ENCODE results near the gene RPL13. TPM values are rescaled to one million over a fixed set of nuclear protein-coding genes. Genes with fewer than 3 reads are reported as not detected.

RPL13 gene
- total and polyA plus RNA-seq, 2 of the 13 experiments (the other 11 are each of a cell fraction or from before 2014, with no cell fraction given) = 2,988 to 4,411 TPM

DNA sequence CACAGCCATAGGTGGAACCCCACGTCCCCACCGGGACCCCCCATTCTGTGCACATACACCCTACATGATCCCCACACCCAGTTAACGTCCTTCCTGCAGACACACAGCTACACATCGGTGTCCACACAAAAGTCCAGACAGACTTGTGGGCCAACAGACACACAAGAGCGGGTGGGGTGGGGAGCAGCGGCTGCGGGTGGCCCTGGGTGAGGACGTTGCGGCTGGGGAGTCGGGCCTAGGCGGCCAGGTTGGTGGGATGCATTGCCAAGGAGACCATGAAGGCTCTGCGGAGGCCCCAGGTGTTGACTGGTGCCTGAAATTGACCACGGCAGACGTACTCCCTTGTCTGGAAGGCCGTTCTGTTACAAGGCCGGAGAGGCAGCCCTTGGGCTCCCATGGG, 44.3 kb downstream of the RPL13 start (continued):
- TF ChIP-seq, protein P1, sequence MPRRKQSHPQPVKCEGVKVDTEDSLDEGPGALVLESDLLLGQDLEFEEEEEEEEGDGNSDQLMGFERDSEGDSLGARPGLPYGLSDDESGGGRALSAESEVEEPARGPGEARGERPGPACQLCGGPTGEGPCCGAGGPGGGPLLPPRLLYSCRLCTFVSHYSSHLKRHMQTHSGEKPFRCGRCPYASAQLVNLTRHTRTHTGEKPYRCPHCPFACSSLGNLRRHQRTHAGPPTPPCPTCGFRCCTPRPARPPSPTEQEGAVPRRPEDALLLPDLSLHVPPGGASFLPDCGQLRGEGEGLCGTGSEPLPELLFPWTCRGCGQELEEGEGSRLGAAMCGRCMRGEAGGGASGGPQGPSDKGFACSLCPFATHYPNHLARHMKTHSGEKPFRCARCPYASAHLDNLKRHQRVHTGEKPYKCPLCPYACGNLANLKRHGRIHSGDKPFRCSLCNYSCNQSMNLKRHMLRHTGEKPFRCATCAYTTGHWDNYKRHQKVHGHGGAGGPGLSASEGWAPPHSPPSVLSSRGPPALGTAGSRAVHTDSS (CRISPR knock-in tag; conservative IDR thresholded peaks at IDR 0.05) = no peak
- TF ChIP-seq TCF12 (IDR thresholded peaks at IDR 0.05) = no peak
- TF ChIP-seq TCF12 (CRISPR knock-in tag; IDR thresholded peaks at IDR 0.05) = no peak
- TF ChIP-seq GATAD1 (CRISPR knock-in tag; IDR thresholded peaks at IDR 0.05) = no peak
- no peak for TF ChIP-seq NPAS2 (CRISPR knock-in tag; IDR thresholded peaks at IDR 0.05; ENCODE audit: borderline replicate concordance)
- no peak for TF ChIP-seq SIX4 (CRISPR knock-in tag; IDR thresholded peaks at IDR 0.05)

- no TSS peak for BruUV-seq (replicated peaks)
- no peaks in the 10 kb centered on the region for H3K9me3 ChIP-seq (ENCODE audit: low read length)
- ATAC-seq (no peak; the same call in 2 of the 3 replicates), FAIRE-seq (no peak), DNase-seq (ENCODE audit: low spot score) (no peak)
- no peak for TF ChIP-seq ZNF772 (CRISPR knock-in tag; IDR thresholded peaks at IDR 0.05)
- TF ChIP-seq GABPA (IDR thresholded peaks at IDR 0.05; ENCODE audit: low read depth, low read length) = no peak
- no peak for TF ChIP-seq GABPA (CRISPR knock-in tag; IDR thresholded peaks at IDR 0.05; ENCODE audit: low read depth)
- peak; percentile 25; the same call in 1 of the 2 replicates for TF ChIP-seq MTA1 (CRISPR knock-in tag; IDR thresholded peaks at IDR 0.05; ENCODE audit: borderline replicate concordance)
- TF ChIP-seq, protein P2, sequence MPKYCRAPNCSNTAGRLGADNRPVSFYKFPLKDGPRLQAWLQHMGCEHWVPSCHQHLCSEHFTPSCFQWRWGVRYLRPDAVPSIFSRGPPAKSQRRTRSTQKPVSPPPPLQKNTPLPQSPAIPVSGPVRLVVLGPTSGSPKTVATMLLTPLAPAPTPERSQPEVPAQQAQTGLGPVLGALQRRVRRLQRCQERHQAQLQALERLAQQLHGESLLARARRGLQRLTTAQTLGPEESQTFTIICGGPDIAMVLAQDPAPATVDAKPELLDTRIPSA (CRISPR knock-in tag; IDR thresholded peaks at IDR 0.05; ENCODE audit: borderline replicate concordance) = no peak
- 0 out of 2 replicates have a peak, but pooled peaks have one; percentile 36 for TF ChIP-seq ZNF224 (CRISPR knock-in tag; IDR thresholded peaks at IDR 0.05)
- no peak for TF ChIP-seq ZSCAN21 (CRISPR knock-in tag; IDR thresholded peaks at IDR 0.05; ENCODE audit: borderline replicate concordance)
- no peak for TF ChIP-seq YEATS2 (CRISPR knock-in tag; IDR thresholded peaks at IDR 0.05; ENCODE audit: borderline replicate concordance)
- no peaks in the 10 kb centered on the region for H3K36me3 ChIP-seq (replicated peaks in 1 of 2; ENCODE audit: control insufficient read depth in 1 of 2, insufficient read depth in 2 of 2, low read length in 2 of 2)
- in situ Hi-C loops (cut with HindIII; ENCODE audit: extremely low pct_ligation_motif_present, low pct_unique_long_range_greater_than_20kb) = no loop called here
- H2AFZ ChIP-seq (ENCODE audit: low read length) = no peak overlapping the region
- ChIA-PET POLR2A (no interaction called here), CTCF (ENCODE audit: low intra/inter-chr PET ratio, low total read pairs) (no interaction called here)
- peaks cover 8 to 30% of the 10 kb centered on the region in 2 experiments for H3K27me3 ChIP-seq (ENCODE audit: control insufficient read depth in 1 of 2, insufficient read depth in 2 of 2, low read length in 2 of 2)
- H3K9ac ChIP-seq (ENCODE audit: insufficient read depth, low read depth, low read length) = no peak overlapping the region
- no peaks in the 10 kb centered on the region for H4K20me1 ChIP-seq (ENCODE audit: insufficient read depth, low read length)
- H3K79me2 ChIP-seq (ENCODE audit: insufficient read depth, low read length) = no peaks in the 10 kb centered on the region
- H3K4me1 ChIP-seq (ENCODE audit: insufficient read depth, low read length) = peaks cover 34% of the 10 kb centered on the region
- H3K27ac ChIP-seq (ENCODE audit: extremely low read length, insufficient read depth, low read length) = no peak overlapping the region
- H3K4me3 ChIP-seq (replicated peaks in 1 of 3; ENCODE audit: insufficient read depth in 1 of 3, low read depth in 2 of 3, low read length in 3 of 3) = no peak overlapping the region
- intact Hi-C loops (cut with micrococcal nuclease; ENCODE audit: unreplicated experiment) = no loop called here
- WGBS (ENCODE audit: low lambda C conversion rate) = 40% methylated on average over 10 of the region's 34 CpGs
- H3K4me2 ChIP-seq (ENCODE audit: low read depth, low read length) = no peak overlapping the region
These were observed 44.9 kb downstream of the RPL13 start for GRCh38 chr16:89605186-89605970.
